Loucy (cell line): ENCODE results near the gene AAGAB.

Experiments used
- H2AFZ ChIP-seq: fragments of 200-600 bp; sonication (generic); 2 replicates; pipeline ENCODE4 v1.6.0; 2016; ENCODE audit warnings: antibody characterized with exemption, mild to moderate bottlenecking, low read length, moderate library complexity
- H3F3A ChIP-seq: fragments of 200-600 bp; 2 replicates; pipeline ENCODE4 v1.6.0; 2016; ENCODE audit warnings: antibody characterized with exemption, low read depth, mild to moderate bottlenecking
- H3K27me3 ChIP-seq: fragments of 200-600 bp; sonication (generic); 2 replicates; pipeline ENCODE4 v1.6.1; 2014; ENCODE audit warnings: low read length, mild to moderate bottlenecking; ENCODE audit not compliant: insufficient read depth, poor library complexity, severe bottlenecking
- H3K36me3 ChIP-seq: fragments of 200-600 bp; sonication (generic); 2 replicates; pipeline ENCODE4 v1.6.1; 2016; ENCODE audit warnings: low read length; ENCODE audit not compliant: insufficient read depth
- H3K4me1 ChIP-seq: fragments of 200-600 bp; sonication (generic); 2 replicates; pipeline ENCODE4 v1.5.1; 2014; ENCODE audit warnings: low read length, mild to moderate bottlenecking; ENCODE audit not compliant: insufficient read depth, poor library complexity, severe bottlenecking
- H3K4me2 ChIP-seq: fragments of 200-600 bp; sonication (generic); 2 replicates; pipeline ENCODE4 v1.6.0; 2014; ENCODE audit warnings: antibody characterized with exemption, low read length, low read depth, mild to moderate bottlenecking; ENCODE audit not compliant: poor library complexity, severe bottlenecking
- H3K4me3 ChIP-seq: fragments of 200-600 bp; sonication (generic); 2 replicates; pipeline ENCODE4 v1.5.1; 2014; ENCODE audit warnings: low read length, mild to moderate bottlenecking, mixed read lengths; ENCODE audit not compliant: poor library complexity, severe bottlenecking
- H3K79me2 ChIP-seq: fragments of 200-600 bp; sonication (generic); 2 replicates; pipeline ENCODE4 v1.6.1; 2014; ENCODE audit warnings: low read length; ENCODE audit not compliant: insufficient read depth
- H3K9ac ChIP-seq: fragments of 200-600 bp; sonication (generic); 2 replicates; pipeline ENCODE4 v1.6.0; 2014; ENCODE audit warnings: mild to moderate bottlenecking, low read depth, low read length, moderate library complexity; ENCODE audit not compliant: poor library complexity, severe bottlenecking
- H3K9me2 ChIP-seq: fragments of 200-600 bp; sonication (generic); replicated peaks from 2 replicates; pipeline ENCODE4 v1.6.1; 2016; ENCODE audit warnings: low read depth, low read length, mixed read lengths
- H3K9me3 ChIP-seq: fragments of 200-600 bp; sonication (generic); 2 replicates; pipeline ENCODE4 v1.6.1; 2014; ENCODE audit warnings: mild to moderate bottlenecking, antibody characterized with exemption, low read length, low read depth; ENCODE audit not compliant: insufficient read depth
- H4K20me1 ChIP-seq: fragments of 200-600 bp; sonication (generic); 2 replicates; pipeline ENCODE4 v1.6.0; 2014; ENCODE audit warnings: antibody characterized with exemption, low read length, mild to moderate bottlenecking; ENCODE audit not compliant: insufficient read depth, poor library complexity, severe bottlenecking
- EZH2phosphoT487 ChIP-seq: fragments of 200-600 bp; IDR thresholded peaks from 2 replicates; pipeline ENCODE4 v1.6.1; 2018; ENCODE audit warnings: antibody characterized with exemption, mild to moderate bottlenecking, moderate library complexity, borderline replicate concordance
- TF ChIP-seq, protein P1 (sequence below): fragments of 200-600 bp; sonication (generic); conservative IDR thresholded peaks from 2 replicates; pipeline ENCODE4 v1.5.1; 2014; ENCODE audit warnings: mild to moderate bottlenecking, antibody characterized with exemption, low read length

The AAGAB gene

GRCh38 chr15:67179411-67179995 is 75.0 kb downstream of the AAGAB start:
- H3K9me3 ChIP-seq: no peaks in the 10 kb centered on the region
- H3K36me3 ChIP-seq: peaks cover 59% of the 10 kb centered on the region; the same call in 1 of the 2 replicates
- no peaks in the 10 kb centered on the region for H4K20me1 ChIP-seq
- no peaks in the 10 kb centered on the region for H3K27me3 ChIP-seq
- no peaks in the 10 kb centered on the region for H3K79me2 ChIP-seq
- H3K9me2 ChIP-seq: no peaks in the 10 kb centered on the region
- TF ChIP-seq EZH2phosphoT487: no peak
- TF ChIP-seq, protein P1, sequence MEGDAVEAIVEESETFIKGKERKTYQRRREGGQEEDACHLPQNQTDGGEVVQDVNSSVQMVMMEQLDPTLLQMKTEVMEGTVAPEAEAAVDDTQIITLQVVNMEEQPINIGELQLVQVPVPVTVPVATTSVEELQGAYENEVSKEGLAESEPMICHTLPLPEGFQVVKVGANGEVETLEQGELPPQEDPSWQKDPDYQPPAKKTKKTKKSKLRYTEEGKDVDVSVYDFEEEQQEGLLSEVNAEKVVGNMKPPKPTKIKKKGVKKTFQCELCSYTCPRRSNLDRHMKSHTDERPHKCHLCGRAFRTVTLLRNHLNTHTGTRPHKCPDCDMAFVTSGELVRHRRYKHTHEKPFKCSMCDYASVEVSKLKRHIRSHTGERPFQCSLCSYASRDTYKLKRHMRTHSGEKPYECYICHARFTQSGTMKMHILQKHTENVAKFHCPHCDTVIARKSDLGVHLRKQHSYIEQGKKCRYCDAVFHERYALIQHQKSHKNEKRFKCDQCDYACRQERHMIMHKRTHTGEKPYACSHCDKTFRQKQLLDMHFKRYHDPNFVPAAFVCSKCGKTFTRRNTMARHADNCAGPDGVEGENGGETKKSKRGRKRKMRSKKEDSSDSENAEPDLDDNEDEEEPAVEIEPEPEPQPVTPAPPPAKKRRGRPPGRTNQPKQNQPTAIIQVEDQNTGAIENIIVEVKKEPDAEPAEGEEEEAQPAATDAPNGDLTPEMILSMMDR: no peak
- no peak overlapping the region for H3K4me3 ChIP-seq
- no peak overlapping the region for H3K4me2 ChIP-seq
- H3K4me1 ChIP-seq: peaks cover 7% of the 10 kb centered on the region
- no peaks in the 10 kb centered on the region for H3F3A ChIP-seq
- no peak overlapping the region for H3K9ac ChIP-seq
- no peak overlapping the region for H2AFZ ChIP-seq

GRCh38 chr15:67178569-67179210 is 75.8 kb downstream of the AAGAB start:
- Histone ChIP-seq H3K79me2 (no peaks in the 10 kb centered on the region), H3K9me3 (no peaks in the 10 kb centered on the region), H2AFZ (no peak overlapping the region), H3K27me3 (no peaks in the 10 kb centered on the region), H3K4me3 (no peak overlapping the region), H3K4me1 (peaks cover 5% of the 10 kb centered on the region), H3K36me3 (peaks cover 65% of the 10 kb centered on the region; the same call in 1 of the 2 replicates), H3K9me2 (no peaks in the 10 kb centered on the region), H3K4me2 (no peak overlapping the region), H4K20me1 (no peaks in the 10 kb centered on the region), H3K9ac (no peak overlapping the region), H3F3A (no peaks in the 10 kb centered on the region)
- TF ChIP-seq, protein P1: no peak
- TF ChIP-seq EZH2phosphoT487: no peak

GRCh38 chr15:67177752-67178151 is 76.7 kb downstream of the AAGAB start:
- H3K4me1 ChIP-seq: peaks cover 5% of the 10 kb centered on the region
- no peaks in the 10 kb centered on the region for H3K79me2 ChIP-seq
- H2AFZ ChIP-seq: no peak overlapping the region

More at GRCh38 chr15:67177752-67178151, 76.7 kb downstream of the AAGAB start:
- no peaks in the 10 kb centered on the region for H3K9me3 ChIP-seq
- H4K20me1 ChIP-seq: no peaks in the 10 kb centered on the region
- H3K4me2 ChIP-seq: no peak overlapping the region
- no peaks in the 10 kb centered on the region for H3K27me3 ChIP-seq
- TF ChIP-seq EZH2phosphoT487: no peak
- TF ChIP-seq, protein P1: no peak
- H3K36me3 ChIP-seq: peaks cover 74% of the 10 kb centered on the region; the same call in 1 of the 2 replicates
- no peak overlapping the region for H3K4me3 ChIP-seq
- H3F3A ChIP-seq: no peaks in the 10 kb centered on the region
- no peaks in the 10 kb centered on the region for H3K9me2 ChIP-seq
- H3K9ac ChIP-seq: no peak overlapping the region
